GM23338 (cell line): ENCODE measurements around the gene ACSM2B.

ENCODE experiments used
- CREB1 ChIP-seq: fragments of 250-450 bp; sonication (Bioruptor Pico); IDR thresholded peaks from 2 replicates; pipeline ENCODE4 v1.5.0; 2020; ENCODE audit warnings: low read depth, mild to moderate bottlenecking, moderate library complexity
- EZH2 ChIP-seq: fragments of 200-600 bp; sonication (generic); IDR thresholded peaks from one replicate; pipeline ENCODE4 v1.8.0; 2017; ENCODE audit warnings: antibody characterized with exemption, mild to moderate bottlenecking, low read depth; ENCODE audit not compliant: unreplicated experiment
- JUNB ChIP-seq: IDR thresholded peaks from one replicate; pipeline ENCODE4 v1.6.1; 2016; ENCODE audit warnings: antibody characterized with exemption; ENCODE audit not compliant: unreplicated experiment
- POLR2AphosphoS5 ChIP-seq: IDR thresholded peaks from 2 replicates; pipeline ENCODE4 v1.6.1; 2016; ENCODE audit warnings: antibody characterized with exemption, low read depth
- TF ChIP-seq, protein P1 (sequence below), 2 experiments: fragments of 200-600 bp in 1 of 2; sonication (generic) in 1 of 2; conservative IDR thresholded peaks; 2 replicates each; pipeline versions ENCODE4 v1.5.1 to v1.6.1; 2016 to 2017; ENCODE audit warnings: antibody characterized with exemption in 2 of 2, low read depth in 2 of 2, mild to moderate bottlenecking in 2 of 2, moderate library complexity in 1 of 2

DNA sequence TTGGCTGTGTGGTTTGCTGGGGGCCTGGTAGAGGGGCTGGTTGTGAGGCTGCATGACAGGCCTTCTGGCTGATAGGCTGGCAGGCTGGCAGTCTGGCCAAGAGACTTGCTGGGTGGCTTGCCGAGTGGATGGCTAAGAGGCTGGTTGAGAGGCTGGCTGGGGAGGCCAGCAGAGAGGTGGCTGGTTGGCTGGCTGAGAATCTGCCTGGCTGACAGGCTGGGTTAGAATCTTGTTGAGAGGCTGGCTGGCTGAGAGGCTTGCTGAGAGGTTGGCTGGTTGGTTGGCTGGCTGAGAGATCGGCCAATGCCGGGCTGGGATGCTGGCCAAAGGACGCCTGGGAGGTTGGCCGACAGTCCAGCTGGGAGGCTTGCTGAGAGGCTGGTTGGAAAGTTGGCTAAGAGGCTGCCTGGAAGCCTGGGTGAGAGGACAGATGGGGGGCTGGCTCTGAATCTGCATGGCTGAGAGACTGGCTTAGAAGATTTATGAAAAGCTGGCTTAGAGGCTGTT lies 35.9 kb upstream of the ACSM2B start:
- TF ChIP-seq, protein P1, sequence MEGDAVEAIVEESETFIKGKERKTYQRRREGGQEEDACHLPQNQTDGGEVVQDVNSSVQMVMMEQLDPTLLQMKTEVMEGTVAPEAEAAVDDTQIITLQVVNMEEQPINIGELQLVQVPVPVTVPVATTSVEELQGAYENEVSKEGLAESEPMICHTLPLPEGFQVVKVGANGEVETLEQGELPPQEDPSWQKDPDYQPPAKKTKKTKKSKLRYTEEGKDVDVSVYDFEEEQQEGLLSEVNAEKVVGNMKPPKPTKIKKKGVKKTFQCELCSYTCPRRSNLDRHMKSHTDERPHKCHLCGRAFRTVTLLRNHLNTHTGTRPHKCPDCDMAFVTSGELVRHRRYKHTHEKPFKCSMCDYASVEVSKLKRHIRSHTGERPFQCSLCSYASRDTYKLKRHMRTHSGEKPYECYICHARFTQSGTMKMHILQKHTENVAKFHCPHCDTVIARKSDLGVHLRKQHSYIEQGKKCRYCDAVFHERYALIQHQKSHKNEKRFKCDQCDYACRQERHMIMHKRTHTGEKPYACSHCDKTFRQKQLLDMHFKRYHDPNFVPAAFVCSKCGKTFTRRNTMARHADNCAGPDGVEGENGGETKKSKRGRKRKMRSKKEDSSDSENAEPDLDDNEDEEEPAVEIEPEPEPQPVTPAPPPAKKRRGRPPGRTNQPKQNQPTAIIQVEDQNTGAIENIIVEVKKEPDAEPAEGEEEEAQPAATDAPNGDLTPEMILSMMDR (conservative IDR thresholded peaks at IDR 0.05; ENCODE audit: low read depth in 2 of 2) = no peak
- TF ChIP-seq POLR2AphosphoS5 (no peak), JUNB (no peak), EZH2 (no peak), CREB1 (CRISPR knock-in tag) (no peak)
